NB4 (cell line): Measurements from ENCODE around the gene CYTH1.

Source experiments
- CTCF ChIP-seq: IDR thresholded peaks from one replicate; pipeline ENCODE4 v1.5.1; 2012; ENCODE audit warnings: low read depth, low read length
- MYC ChIP-seq: IDR thresholded peaks from 2 replicates; pipeline ENCODE4 v1.6.1; 2011; ENCODE audit warnings: low read depth, low read length
- POLR2A ChIP-seq: IDR thresholded peaks from 2 replicates; pipeline ENCODE4 v1.6.1; 2011; ENCODE audit warnings: mild to moderate bottlenecking; ENCODE audit not compliant: insufficient read length; ENCODE audit errors: extremely low read depth

- TF ChIP-seq POLR2A (no peak), CTCF (no peak), MYC (no peak)
These were observed 58.1 kb downstream of the CYTH1 start for GRCh38 chr17:78723957-78724356.
